Right lobe of liver (tissue), 4 donors: Measurements from ENCODE around the gene PSMG3.

Source experiments
- CTCF ChIP-seq, 4 donors: fragments of 200-600 bp in 3 of 4; fragments of 450-650 bp in 1 of 4; IDR thresholded peaks; one replicate each; pipeline versions ENCODE4 v1.5.1 to v1.8.0; 2016 to 2022; ENCODE audit warnings: antibody characterized with exemption in 4 of 4, mild to moderate bottlenecking in 2 of 4
- POLR2A ChIP-seq: fragments of 450-650 bp; IDR thresholded peaks from one replicate; pipeline ENCODE4 v1.6.1; 2017; ENCODE audit warnings: antibody characterized with exemption, mild to moderate bottlenecking
- donor health status: DM: no; HTN: no; CAD: no.
- donor health status: DM: no; HTN: no; CAD: no.
- donor health status: DM: no; HTN: yes; CAD: no.

DNA sequence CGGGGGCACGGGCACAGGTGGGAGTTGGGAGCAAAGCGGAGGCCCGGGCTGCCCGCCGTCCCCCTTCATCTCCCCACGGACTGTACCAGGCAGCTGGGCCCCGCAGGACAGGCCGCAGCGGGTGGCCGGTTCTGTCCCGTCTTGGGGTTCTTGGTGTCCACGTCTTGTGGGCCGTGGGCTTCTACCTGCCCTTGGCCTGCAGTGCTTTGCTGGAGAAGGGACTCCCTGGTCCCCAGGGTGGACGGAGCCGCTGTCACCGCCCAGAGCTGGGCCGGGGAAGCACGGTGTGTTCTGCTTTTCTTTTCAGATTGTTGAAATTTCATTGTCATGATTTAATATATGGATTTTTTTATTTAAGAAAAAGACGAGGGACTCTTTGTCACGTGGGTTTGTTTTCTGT lies 27.5 kb downstream of the PSMG3 start:
- TF ChIP-seq CTCF (IDR thresholded peaks at IDR 0.05) (no peak), POLR2A (no peak)
